HG03175 (cell line): ENCODE data around the gene FAM13C.
"Not testable (repeated sequence)": the region's sequence is repeated elsewhere in the genome, so short reads cannot be mapped to it uniquely, and the experiment has no call there.

ENCODE experiments used
- ATAC-seq: cut with Tn5 transposase; IDR thresholded peaks from one replicate; pipeline ENCODE4 v1.9.1; 2021; ENCODE audit warnings: mild to moderate bottlenecking, moderate library complexity; ENCODE audit not compliant: unreplicated experiment

FAM13C gene

DNA sequence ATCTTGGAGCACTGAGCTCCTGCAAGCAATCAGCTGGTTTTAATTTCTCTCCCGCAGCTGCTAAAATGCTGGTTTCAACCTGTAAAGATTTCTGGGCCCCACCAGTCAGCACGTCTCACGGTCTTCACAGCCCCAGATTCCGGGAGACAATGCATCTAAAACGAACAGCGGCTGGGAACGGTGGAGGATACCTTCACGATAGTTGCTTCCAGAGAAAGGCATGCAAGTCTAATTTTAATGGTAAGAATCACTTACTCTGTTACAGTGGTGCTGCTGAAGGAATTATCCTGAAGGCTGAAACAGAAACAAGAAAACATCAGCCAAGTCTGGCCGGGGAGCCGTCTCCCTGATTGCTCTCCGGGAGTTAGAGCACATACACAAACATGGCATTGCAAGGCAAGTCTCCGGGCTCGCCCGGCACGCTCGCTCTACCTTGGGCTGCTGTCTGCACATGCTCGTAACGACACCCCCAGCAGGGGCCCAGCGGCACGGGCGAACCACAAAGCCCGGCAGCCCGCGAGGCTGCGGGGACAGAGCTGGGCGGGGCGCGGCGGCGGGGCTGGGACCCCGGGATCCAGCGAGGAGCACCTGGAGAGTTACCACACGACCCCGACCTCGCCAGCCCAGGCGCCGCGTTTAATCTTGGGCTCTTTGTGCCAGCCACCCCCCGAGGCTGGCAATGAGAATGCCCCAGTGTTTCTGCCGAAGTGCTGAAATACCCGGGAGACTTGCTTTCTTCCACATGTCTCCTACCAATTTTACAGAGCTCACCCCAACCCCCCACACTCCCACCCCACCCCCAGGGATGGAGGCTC is at the start of gene FAM13C:
Gene FAM13C (minus strand): TSS at position 406 of the 815 bp plus-strand sequence. CDS start 89 bp downstream, at position 317.
- peak; percentile 44 for ATAC-seq

DNA sequence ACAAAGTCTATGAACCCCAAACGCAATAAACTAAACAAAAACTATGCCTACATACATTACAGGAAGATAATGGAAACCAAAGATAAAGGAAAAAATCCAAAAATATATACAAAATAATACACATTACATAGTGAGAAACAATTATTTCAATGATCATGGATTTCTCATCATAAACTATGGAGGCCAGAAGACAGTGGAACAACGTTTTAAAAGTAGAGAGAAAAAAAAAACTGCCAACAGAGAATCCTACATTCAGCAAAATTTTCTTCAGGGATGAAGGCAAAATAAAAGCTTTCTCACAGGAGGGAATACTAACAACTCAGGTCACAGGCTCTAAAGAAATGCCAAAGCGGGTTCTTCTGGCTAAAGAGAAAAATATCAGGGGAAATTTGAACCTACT is 42.9 kb upstream of the FAM13C start:
- ATAC-seq, result no peak

DNA sequence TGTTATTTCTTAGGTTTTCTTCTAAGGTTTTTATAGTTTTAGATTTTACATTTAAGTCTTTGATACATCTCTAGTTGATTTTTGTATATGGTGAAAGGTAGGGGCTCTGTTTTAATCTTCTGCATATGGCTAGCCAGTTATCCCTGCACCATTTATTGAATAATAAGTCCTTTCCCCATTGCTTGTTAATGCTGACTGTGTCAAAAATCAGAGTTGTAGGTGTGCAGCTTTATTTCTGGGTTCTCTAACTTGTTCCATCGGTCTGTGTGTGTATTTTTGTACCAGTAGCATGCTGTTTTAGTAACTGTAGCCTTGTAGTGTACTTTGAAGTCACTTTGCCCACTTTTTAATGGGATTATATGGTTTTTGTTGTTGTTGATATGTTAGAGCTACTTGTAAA is 37.9 kb upstream of the FAM13C start:
- ATAC-seq, result no peak

DNA sequence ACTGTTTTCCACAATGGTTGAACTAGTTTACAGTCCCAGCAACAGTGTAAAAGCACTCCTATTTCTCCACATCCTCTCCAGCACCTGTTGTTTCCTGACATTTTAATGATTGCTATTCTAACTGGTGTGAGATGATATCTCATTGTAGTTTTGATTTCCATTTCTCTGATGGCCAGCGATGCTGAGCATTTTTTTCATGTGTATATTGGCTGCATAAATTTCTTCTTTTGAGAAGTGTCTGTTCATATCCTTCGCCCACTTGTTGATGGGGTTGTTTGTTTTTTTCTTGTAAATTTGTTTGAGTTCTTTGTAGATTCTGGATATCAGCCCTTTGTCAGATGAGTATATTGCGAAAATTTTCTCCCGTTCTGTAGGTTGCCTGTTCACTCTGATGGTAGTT is 37.0 kb upstream of the FAM13C start:
- ATAC-seq, result not testable (repeated sequence)

DNA sequence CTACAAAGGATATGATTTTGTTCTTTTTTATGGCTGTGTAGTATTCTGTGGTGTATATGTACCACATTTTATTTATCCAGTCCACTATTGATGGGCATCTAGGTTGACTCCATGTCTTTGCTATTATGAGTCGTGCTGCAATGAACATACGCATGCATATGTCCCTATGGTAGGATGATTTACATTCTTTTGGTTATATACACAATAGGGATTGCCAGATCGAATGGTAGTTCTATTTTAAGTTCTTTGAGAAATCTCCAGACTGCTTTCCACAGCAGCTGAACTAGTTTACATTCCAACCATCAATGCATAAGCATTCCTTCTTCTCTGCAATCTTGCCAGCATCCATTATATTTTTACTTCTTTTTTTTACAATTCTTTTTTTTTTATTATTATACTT is 35.6 kb upstream of the FAM13C start:
- no peak for ATAC-seq

DNA sequence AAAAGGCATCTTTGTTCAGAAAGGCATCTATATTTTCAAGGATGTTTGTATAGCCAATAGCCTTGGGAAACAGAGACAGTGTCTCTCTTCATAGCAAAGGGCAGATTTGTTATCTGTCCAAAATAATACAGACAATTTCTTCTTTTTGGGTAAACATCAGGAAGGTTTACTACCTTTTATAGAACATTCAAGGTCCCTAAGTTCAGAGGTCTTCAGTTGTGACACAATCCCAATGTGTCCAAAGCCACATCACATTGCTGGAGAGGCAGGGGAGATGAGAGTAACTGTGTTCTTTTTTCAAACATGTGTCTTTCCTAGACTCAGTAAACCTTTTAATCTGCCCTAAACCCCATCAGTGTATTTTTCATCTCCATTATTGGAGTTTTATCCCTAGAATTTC is 33.6 kb upstream of the FAM13C start:
- no peak for ATAC-seq

DNA sequence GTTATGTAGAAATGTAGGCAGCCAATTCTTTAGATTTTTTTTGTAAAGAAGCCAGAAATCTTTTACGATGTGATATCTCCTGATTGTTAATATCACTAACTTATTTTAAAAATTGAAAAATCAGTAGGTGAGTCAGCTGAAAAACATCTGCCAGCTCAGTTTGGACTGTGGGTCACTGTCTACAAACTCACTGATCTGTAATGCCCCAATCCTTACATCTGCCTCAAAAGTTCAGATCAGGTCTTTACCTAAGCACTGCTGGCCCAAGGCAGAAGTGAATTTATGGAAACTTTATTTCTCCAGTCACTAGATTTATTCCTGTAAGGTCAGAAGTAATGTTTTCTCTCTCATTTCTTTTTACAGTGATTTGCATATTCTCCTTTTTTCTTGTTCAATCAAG is 31.0 kb upstream of the FAM13C start:
- no peak for ATAC-seq

DNA sequence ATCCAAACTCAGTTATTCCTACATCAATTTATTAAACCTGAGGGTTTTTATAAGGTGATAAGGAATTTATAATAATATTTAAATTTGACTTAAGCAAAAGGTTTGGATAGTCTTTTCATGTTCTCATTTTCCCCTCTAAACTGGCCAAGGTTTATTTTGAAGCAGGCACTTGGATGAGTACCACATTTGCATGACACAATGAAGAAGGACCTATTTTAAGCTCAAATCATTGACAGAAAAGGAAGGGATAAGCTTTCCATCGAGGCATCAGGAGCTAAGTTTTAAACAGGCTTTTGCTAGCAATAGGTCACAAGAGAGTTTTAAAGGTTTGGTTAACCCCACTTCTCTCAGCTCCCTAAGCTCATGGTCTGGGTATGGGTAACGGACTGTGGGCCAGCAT is 28.7 kb upstream of the FAM13C start:
- ATAC-seq, result no peak

DNA sequence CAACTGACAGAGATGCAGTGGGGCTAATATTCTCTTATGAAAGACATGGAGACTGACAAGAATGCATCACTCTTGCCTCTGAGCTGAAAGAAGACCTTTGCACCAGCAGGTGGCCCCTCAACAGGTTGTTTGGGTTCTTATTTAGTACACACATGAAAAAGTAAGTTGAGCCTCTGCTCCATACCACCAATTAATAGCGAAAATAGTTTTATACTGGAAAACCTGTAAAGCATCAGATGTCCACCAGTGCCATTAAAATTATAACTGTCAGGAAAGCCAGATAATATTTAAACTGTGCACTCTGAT is 26.3 kb upstream of the FAM13C start:
- no peak for ATAC-seq

DNA sequence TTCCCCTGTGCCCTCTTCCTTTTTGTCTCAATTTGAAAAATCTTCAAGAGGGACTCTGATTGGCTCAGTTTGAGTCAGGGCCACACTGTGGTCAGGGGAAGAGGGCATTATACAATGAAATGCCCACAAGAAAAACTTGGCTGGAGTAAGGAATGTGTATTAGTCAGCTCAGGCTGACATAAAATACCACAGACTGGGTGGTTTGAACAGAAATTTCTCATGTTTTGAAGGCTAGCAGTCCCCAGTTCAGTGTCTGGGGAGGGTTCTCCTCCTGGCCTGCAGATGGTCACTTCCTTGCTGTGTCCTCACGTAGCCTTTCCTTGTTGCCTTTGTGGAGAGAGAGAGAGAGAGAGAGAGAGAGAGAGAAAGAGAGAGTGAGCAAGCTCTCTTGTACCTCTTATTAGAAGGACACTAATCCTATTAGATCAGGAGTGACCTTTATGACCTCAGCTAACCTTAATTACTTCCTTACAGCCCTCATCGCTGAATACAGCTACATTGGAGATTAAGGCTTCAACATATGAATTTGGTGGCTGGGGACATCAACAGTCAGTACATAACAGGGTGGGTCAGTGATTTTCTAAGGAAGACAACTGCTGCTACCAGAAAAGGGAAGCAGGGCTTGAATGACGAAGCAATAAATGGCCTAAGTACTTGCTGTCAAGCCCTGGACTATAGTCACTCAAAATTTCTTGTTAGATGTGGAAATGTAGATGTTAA is 25.8 kb upstream of the FAM13C start:
- no peak for ATAC-seq

DNA sequence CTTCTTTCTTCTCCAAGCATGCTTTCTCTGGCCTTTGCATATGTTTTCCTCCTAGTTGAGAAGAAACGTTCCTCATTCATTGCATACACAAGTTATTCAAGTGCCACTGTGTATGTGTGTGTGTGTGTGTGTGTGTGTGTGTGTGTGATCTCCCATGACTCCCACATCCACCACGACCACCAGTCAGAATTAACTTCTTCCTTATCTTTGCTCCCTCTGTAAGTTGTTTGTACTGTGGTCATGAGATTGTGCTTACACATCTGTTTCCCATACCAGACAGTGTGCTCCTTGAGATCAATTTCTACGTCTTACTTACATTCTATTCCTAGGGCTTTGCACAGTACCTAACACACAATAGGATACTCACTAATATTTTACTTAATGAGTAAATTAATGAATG is 22.4 kb upstream of the FAM13C start:
- no peak for ATAC-seq

DNA sequence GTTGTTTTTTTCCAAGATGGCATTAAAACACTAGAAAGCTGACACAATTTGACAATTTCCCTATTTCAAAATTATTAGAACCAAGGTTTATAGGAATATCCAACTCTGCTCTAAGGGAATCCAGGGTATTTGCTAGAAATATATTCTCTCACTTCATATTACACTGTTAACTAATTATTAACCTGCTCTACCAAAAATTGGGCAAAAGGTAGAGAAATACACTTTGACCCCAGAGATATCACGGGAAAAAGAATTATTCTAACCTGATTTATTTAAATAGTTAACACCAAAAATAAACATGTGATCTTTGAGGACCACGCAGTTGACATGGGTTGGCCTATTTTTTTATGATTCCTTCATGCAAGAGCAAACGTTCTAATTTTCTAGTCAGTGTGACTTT is 21.6 kb upstream of the FAM13C start:
- no peak for ATAC-seq

DNA sequence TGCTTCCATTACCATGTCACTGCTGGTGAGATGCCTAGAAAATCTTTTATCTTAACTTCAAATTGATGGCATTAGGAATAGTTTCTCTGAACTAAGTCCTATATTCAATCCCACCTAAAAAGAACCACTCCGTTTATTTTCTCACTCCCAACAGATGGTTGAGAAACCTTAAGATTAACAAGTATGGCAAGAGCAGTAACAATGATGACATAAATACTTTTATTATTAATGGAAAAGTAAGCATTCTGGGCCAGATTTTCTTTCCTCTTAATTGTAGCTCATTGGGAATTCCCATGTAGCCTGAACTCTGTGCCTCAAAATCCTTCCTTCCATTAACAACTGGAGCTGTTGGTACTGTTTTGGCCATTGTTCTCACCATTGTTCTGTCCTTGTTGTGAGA is 21.1 kb upstream of the FAM13C start:
- ATAC-seq, result no peak

DNA sequence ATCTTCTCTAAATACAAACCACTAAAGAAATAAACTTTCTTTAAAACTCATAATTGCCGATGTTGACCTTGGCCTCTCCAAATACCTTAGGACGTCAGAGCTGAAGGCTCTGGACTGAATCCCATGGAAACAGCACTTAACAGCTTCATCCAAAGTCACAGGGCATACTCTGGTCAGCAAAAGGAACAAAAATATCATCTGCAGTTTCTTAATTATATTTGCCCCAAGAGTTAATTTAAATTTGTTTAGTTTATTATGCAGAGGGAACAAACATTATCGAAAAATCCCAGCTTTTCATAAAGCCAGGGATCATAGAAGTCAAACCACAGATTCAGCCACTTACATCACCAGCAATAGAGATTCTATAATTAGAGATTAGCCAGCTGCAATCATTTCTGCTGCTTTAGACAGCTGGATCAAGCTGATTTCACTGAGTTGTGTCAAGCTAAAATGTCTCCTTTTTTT is 20.5 kb upstream of the FAM13C start:
- no peak for ATAC-seq

DNA sequence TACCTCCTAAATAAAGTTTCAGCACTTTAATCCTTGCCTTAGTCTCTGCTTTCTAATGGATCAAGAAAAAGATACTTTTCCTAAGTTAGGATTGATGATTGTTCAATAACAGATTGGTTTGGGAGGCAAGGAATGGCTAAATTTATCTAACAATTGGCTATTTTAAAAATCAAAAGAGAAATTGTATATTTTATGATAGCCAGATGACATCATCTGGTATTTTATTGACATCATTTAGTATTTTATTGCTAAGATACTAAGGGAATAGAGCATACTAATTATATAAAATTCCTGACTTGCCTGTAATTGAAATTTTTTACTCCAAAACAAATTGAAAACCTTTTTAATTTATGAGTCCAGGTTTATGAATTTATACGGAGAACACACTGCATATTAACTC is 19.3 kb upstream of the FAM13C start:
- no peak for ATAC-seq

DNA sequence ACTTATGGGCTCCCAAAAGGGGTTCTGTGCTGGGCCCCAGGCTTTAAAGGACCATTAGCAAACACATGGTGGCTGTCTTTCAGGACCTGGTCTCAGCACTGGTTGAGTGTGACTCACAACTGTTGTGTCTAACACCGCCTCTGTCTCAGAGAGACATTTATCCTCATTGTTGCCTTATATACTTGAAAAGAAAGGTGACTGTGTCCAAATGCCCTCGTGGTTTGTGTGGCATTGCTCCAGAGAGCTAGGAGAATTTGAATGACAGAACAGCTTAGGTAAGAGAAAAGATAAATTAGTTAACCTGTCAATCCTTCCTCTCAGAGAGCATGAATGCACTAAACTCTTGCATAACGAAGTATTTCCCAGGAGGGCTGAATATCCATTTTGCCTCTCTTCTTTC is 14.5 kb upstream of the FAM13C start:
- ATAC-seq, result no peak

DNA sequence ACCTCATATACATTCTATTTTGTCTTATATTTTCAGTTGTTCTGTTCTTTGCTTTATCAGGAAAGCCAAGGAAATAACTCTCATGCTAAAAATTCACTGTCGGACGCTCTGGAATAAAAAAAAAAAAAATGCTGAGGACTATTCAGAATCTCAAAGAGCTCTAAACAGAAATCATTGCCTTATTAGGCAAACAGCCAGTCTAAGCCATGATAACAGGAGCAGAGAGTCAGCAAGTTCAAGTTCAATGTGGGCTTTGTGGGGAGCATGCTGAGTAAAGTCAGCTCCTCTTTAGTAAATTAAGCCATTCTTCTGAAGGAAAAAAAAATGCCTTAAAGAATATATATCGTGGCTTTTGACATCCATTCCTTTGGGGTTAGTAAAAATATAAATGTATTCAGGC is 13.6 kb upstream of the FAM13C start:
- ATAC-seq, result no peak

DNA sequence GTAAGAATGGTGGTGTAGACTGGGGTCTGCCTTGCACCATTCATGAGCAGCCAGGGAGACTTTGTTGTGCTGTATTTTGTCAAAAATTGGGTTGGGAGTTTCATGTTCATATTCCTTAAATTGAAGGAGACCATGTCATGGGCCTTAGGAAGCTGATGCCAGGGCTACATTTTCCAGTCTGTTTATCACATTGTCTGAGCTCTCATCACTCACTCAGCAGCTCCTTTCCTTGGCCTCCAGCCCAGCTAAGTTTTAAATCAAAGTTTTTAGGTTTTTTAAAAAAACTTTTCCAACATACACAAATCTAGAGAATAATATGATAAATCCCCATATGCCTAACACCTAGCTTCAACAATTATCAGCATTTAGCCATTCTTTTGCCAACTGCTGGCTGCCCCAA is 12.6 kb upstream of the FAM13C start:
- ATAC-seq, result no peak

DNA sequence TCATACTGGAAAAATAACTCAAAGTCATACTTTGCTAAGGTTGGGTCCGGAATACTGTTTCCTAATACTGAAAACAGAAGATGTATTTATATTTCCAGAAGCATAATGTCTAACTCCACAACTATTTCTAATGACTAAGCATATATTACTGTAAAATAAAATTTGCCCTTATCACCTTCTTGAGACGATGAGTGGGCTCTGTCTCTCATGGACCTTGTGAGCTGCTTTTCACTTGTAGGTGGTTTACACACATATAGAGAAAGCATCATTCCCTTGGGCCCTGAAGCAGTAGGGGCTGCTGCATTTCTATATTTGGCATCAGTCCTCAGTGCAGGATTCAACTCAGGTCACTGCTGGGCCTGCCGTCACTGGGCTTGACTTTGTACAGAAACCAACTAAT is 10.7 kb upstream of the FAM13C start:
- no peak for ATAC-seq

DNA sequence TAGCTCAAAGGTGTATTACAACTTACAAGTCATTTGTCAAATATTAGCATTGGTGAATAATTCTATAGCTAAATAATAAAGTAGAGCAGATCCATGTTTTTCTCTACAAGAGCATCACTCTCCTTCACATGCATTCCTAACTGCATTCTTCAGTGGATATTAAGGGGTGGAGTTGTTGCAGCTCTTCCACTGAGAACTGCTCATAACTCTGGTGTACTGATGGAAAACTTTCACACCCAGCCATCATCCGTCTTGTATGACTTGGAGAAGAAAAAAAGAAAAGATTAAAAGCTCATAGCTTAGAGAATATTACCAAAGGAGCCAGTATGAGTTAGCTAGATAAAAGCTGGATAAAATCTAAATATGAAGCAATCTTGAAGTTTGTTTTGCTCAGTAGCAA is 10.2 kb upstream of the FAM13C start:
- ATAC-seq, result no peak

DNA sequence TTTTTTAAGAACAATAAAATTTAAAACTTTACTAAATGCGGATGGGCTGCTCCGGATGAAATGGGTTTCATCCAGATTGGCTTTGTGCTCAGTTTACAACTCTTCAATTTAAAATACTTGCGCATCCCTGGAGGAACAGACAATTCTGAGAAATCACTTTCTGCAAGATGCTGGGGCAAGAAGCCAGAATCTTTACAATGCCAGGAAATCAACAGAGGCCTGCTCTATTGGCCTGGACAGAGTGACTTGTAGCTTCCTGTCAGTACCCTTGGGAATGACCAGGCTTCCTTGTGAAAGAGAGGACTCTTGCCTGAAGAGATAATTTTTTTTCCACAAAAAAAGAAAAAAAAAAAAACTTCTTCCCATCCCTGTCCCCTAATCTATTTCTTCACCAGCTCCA is 3.9 kb upstream of the FAM13C start:
- ATAC-seq, result no peak

DNA sequence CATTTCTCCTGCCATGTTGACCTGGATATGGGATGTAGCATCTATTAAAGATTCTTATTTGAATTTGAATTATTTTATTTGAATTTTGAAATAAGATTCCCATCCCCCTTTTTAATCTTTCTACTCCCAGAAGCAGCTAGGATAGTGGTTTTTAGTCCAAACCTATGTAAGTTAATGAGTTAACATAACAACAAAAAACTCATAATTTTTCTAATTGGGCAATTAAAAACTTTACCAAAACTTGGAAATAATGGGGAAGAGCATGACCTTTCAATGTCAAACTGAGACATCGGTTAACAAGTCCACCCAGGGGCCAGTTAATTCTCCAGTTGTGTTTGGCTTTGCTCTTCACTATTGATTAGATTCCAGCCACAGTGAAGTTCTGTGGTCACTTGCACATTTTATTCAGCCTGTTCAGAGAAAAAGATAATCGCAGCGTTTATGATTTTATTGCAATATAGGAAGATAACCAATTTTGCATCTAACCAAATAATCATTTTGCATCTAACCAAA is 1.2 kb upstream of the FAM13C start:
- no peak for ATAC-seq
